Measurements from ENCODE around the gene C9orf152. TPM values are rescaled to one million over a fixed set of nuclear protein-coding genes. Genes with fewer than 3 reads are reported as not detected.
"Not testable (repeated sequence)": the region's sequence is repeated elsewhere in the genome, so short reads cannot be mapped to it uniquely, and the experiment has no call there.

Gene C9orf152
- total and polyA plus RNA-seq, 2 of the 13 experiments (the other 11 are each of a cell fraction or from before 2014, with no cell fraction given) = 0.24 to 0.48 TPM

GRCh38 chr9:110196084-110196499, 11.9 kb downstream of the C9orf152 start (continued):
- TF ChIP-seq HNF1B (CRISPR knock-in tag; IDR thresholded peaks at IDR 0.05) (0 out of 2 replicates have a peak, but pooled peaks have one; percentile 17), ZNF770 (CRISPR knock-in tag; IDR thresholded peaks at IDR 0.05) (peak; percentile 99), ZNF317 (CRISPR knock-in tag; IDR thresholded peaks at IDR 0.05) (peak; percentile 35; the same call in 1 of the 2 replicates), GATAD2A (CRISPR knock-in tag; IDR thresholded peaks at IDR 0.05) (peak; percentile 64; the same call in 1 of the 2 replicates), SKIL (CRISPR knock-in tag; IDR thresholded peaks at IDR 0.05; ENCODE audit: borderline replicate concordance) (peak; percentile 69), MEIS2 (CRISPR knock-in tag; IDR thresholded peaks at IDR 0.05) (peak; percentile 26; the same call in 1 of the 2 replicates), THAP11 (CRISPR knock-in tag; IDR thresholded peaks at IDR 0.05) (0 out of 2 replicates have a peak, but pooled peaks have one; percentile 31), SOX13 (CRISPR knock-in tag; conservative IDR thresholded peaks at IDR 0.05 in 1 of 2, IDR thresholded peaks at IDR 0.05 in 1 of 2) (peak in 1 of 2 experiments; percentile 79; a peak in 2 of 4 replicates), ARID4A (CRISPR knock-in tag; IDR thresholded peaks at IDR 0.05; ENCODE audit: borderline replicate concordance) (peak; percentile 29; the same call in 1 of the 2 replicates), FOXA1 (CRISPR knock-in tag; IDR thresholded peaks at IDR 0.05) (peak; percentile 60), FOXK2 (IDR thresholded peaks at IDR 0.05) (peak; percentile 69), NR2F1 (CRISPR knock-in tag; IDR thresholded peaks at IDR 0.05) (peak; percentile 41 to 75; a peak in 3 of 4 replicates)
- TF ChIP-seq, protein P1, sequence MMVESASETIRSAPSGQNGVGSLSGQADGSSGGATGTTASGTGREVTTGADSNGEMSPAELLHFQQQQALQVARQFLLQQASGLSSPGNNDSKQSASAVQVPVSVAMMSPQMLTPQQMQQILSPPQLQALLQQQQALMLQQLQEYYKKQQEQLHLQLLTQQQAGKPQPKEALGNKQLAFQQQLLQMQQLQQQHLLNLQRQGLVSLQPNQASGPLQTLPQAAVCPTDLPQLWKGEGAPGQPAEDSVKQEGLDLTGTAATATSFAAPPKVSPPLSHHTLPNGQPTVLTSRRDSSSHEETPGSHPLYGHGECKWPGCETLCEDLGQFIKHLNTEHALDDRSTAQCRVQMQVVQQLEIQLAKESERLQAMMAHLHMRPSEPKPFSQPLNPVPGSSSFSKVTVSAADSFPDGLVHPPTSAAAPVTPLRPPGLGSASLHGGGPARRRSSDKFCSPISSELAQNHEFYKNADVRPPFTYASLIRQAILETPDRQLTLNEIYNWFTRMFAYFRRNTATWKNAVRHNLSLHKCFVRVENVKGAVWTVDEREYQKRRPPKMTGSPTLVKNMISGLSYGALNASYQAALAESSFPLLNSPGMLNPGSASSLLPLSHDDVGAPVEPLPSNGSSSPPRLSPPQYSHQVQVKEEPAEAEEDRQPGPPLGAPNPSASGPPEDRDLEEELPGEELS (CRISPR knock-in tag; IDR thresholded peaks at IDR 0.05) = peak; percentile 80
- TF ChIP-seq SOX13, FOXA1 (IDR thresholded peaks at IDR 0.05): not testable (repeated sequence)

Measured in HepG2 (cell line).